ENCODE data around the gene ZNF783. TPM values are rescaled to one million over a fixed set of nuclear protein-coding genes. Genes with fewer than 3 reads are reported as not detected.
"Not testable (repeated sequence)": the region's sequence is repeated elsewhere in the genome, so short reads cannot be mapped to it uniquely, and the experiment has no call there.

Gene ZNF783
- total and polyA plus RNA-seq, 10 donors = 7.7 to 24.8 (median 17.0) TPM

DNA sequence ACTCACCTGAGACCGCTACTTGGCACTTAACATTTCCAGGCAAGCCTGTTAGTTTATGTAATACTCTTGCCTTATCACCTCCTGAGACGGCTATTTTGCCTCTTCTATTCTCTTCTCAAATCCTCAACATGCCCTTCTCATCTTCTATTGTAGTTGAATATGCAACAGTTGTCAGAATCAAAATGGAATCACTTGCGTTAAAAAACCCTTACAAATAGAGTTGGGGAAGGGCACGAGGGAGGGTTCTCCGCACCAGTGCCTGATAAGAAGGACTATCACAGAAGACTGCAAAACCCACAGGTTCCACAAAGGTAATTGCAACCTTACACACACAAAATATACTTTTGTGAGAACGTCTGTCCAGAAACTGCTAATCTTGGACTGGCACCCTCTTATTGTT lies 57.4 kb downstream of the ZNF783 start:
- Histone ChIP-seq H3K4me1 (peaks cover 0 to 9% (median 0%) of the 10 kb centered on the region in 6 donors), H3K4me3 (no peak overlapping the region), H3K9me3 (no peaks in the 10 kb centered on the region), H3K36me3 (no peaks in the 10 kb centered on the region), H3K27ac (no peak overlapping the region), H3K27me3 (replicated peaks in 1 of 7) (peaks cover 0 to 17% (median 0%) of the 10 kb centered on the region in 7 donors)
- intact Hi-C loops (cut with DNase I; ENCODE audit: low total_unique reads) = no loop called here
- 90 to 97% (median 92%) methylated on average over 6 of the region's 6 CpGs for WGBS, 5 donors
- no peak for TF ChIP-seq POLR2A (IDR thresholded peaks at IDR 0.05)
- TF ChIP-seq, protein P1, sequence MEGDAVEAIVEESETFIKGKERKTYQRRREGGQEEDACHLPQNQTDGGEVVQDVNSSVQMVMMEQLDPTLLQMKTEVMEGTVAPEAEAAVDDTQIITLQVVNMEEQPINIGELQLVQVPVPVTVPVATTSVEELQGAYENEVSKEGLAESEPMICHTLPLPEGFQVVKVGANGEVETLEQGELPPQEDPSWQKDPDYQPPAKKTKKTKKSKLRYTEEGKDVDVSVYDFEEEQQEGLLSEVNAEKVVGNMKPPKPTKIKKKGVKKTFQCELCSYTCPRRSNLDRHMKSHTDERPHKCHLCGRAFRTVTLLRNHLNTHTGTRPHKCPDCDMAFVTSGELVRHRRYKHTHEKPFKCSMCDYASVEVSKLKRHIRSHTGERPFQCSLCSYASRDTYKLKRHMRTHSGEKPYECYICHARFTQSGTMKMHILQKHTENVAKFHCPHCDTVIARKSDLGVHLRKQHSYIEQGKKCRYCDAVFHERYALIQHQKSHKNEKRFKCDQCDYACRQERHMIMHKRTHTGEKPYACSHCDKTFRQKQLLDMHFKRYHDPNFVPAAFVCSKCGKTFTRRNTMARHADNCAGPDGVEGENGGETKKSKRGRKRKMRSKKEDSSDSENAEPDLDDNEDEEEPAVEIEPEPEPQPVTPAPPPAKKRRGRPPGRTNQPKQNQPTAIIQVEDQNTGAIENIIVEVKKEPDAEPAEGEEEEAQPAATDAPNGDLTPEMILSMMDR (IDR thresholded peaks at IDR 0.05 in 8 of 11, conservative IDR thresholded peaks at IDR 0.05 in 3 of 11) = no peak
- no peak for TF ChIP-seq POLR2AphosphoS5 (IDR thresholded peaks at IDR 0.05)
- DNase-seq = no peak

DNA sequence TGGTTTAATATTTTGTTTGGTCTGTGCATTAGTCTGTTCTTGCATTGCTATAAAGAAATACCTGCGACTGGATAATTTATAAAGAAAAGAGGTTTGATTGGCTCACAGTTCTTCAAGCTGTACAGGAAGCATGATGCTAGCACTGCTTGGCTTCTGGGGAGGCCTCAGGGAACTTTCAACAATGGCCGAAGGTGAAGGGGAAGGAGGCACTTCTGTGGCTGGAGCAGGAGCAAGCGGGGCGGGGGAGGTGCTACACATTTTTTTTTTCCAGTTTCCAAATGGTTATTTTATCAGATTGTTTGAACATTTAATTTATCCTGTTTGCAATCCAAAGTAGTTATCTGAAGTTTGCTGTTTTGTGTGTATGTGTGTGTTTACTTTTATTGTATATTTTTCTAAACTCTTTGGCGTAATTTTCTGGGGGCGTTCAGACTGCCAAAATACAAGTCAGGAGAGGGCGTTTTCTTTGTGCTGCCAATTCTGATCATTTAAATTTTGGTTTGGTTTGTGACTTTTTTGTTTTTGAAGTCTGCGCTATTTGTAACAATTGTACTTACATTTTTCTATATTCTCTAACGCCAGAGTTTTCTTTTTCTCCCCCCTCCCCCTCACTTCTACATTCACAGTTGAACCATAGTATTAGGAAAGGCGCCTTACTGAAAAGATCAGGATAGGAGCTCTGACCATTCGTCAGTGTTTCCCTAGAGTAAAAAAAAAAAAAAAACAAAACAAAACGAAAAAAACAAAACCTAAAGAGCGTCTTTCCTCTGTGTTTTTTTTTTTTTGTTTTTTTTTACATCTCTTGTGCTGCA lies 58.5 kb downstream of the ZNF783 start:
- DNase-seq = no peak
- intact Hi-C loops (cut with DNase I; ENCODE audit: low total_unique reads) = no loop called here
- H3K36me3 ChIP-seq = no peaks in the 10 kb centered on the region
- H3K4me1 ChIP-seq = peaks cover 0 to 9% (median 0%) of the 10 kb centered on the region in 6 donors
- H3K27ac ChIP-seq = no peak overlapping the region
- TF ChIP-seq, protein P1 (IDR thresholded peaks at IDR 0.05 in 8 of 11, conservative IDR thresholded peaks at IDR 0.05 in 3 of 11) = no peak
- TF ChIP-seq POLR2A (IDR thresholded peaks at IDR 0.05) = no peak
- no peak for TF ChIP-seq POLR2AphosphoS5 (IDR thresholded peaks at IDR 0.05)
- peaks cover 0 to 1% (median 0%) of the 10 kb centered on the region in 8 donors for H3K9me3 ChIP-seq
- WGBS, 5 donors = 67 to 83% (median 80%) methylated on average over 13 of the region's 13 CpGs
- H3K4me3 ChIP-seq = no peak overlapping the region
- H3K27me3 ChIP-seq (replicated peaks in 1 of 7) = peaks cover 0 to 17% (median 0%) of the 10 kb centered on the region in 7 donors

DNA sequence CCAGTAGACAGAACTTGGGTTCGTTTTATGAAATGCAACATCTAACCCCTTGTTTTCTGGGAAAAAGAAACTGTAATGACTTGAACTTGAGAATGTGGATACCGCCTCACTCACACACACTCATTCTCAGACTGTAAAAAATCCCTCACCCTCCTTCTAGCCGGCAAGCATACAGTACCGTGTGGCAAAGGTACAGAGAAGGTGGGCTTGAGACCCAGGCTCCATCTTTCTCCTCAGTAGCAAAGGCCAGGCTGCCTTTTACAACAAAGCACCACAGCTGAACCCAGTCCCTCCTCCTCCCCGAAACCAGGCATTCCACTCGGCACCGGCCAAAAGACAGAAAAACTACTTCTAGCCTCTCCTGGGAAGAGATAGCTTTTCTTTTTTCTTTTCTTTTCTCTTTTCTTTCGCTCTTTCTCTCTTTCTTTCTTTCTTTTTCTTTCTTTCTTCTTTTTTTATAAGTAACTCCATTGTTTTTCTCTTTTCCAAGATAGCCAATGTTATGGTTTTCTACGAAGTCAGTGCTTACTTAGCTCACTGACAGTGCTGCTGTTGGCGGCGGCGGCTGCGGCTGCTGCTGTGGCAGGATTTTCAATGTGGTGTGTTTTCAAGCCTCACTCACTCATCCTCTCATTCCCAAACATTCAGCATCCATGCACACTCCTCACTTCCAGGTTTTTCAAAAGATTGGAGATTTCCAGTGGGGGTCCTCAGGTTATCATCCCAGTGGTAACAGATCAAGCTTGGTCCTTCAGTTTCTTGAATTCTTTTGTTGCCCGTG lies 59.3 kb downstream of the ZNF783 start:
- Histone ChIP-seq H3K27ac (peak overlapping the region in 1 of 8 donors; percentile 64), H3K27me3 (replicated peaks in 1 of 7) (peaks cover 0 to 17% (median 0%) of the 10 kb centered on the region in 7 donors), H3K4me3 (peak overlapping the region in 4 of 8 donors; percentile 16 to 60 (median 18))
- 73 to 87% (median 86%) methylated on average over 14 of the region's 14 CpGs for WGBS, 5 donors
- H3K4me1 ChIP-seq; intact Hi-C loops (cut with DNase I; ENCODE audit: low total_unique reads); H3K9me3 ChIP-seq; H3K36me3 ChIP-seq; DNase-seq: not testable (repeated sequence)

DNA sequence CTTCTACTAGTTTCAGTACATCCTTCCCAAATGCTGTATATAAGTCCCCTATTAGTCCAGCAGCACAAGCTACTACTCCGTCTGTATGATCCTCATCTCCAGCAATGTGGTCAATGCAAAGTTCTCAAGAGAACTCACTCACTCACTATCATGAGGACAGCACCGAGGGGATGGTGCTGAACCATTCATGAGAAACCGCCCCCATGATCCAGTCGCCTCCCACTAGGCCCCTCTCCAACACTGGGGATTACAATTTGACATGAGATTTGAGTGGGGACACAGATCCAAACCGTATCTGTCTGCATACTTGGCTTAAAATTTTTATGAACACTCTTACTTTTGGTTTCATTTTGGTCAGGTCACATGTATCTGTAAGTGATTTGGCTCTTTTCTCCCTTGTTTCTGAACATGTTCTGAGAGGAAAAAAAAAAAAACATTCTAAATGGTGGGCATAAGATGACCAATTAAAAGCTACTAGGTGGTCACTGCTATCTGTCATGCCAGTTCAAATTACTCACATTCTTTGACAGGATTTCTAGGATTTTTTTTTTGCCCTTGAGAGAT lies 60.1 kb downstream of the ZNF783 start:
- DNase-seq = no peak
- peaks cover 0 to 7% (median 0%) of the 10 kb centered on the region in 8 donors for H3K9me3 ChIP-seq
- peak overlapping the region in 5 of 8 donors; percentile 11 to 60 (median 18) for H3K4me3 ChIP-seq
- intact Hi-C loops (cut with DNase I; ENCODE audit: low total_unique reads) = no loop called here
- H3K36me3 ChIP-seq = no peaks in the 10 kb centered on the region
- peaks cover 0 to 17% (median 0%) of the 10 kb centered on the region in 7 donors for H3K27me3 ChIP-seq (replicated peaks in 1 of 7)
- TF ChIP-seq POLR2A (IDR thresholded peaks at IDR 0.05) = no peak
- TF ChIP-seq, protein P1 (IDR thresholded peaks at IDR 0.05 in 8 of 11, conservative IDR thresholded peaks at IDR 0.05 in 3 of 11) = no peak
- no peak for TF ChIP-seq POLR2AphosphoS5 (IDR thresholded peaks at IDR 0.05)
- peak overlapping the region in 3 of 8 donors; percentile 42 to 64 (median 49) for H3K27ac ChIP-seq
- 53 to 70% (median 60%) methylated on average over 5 of the region's 5 CpGs for WGBS, 5 donors
- H3K4me1 ChIP-seq = peaks cover 0 to 9% (median 0%) of the 10 kb centered on the region in 6 donors

Data from spleen (tissue), 11 donors.